Transverse colon (tissue), 4 donors: ENCODE results near the gene HOXD1. TPM values are rescaled to one million over a fixed set of nuclear protein-coding genes. Genes with fewer than 3 reads are reported as not detected.

Experiments
- DNase-seq: peaks from one replicate; pipeline ENCODE4 v3.0.0-alpha.2; 2019
- H3K27ac ChIP-seq, 4 donors: fragments of 200-600 bp; sonication (generic); 2 replicates each; pipeline ENCODE4 v1.5.1; 2016 to 2018; ENCODE audit warnings: inconsistent platforms in 4 of 4
- H3K27me3 ChIP-seq: fragments of 200-600 bp; sonication (generic); 2 replicates; pipeline ENCODE4 v1.5.1; 2017; ENCODE audit warnings: inconsistent platforms
- H3K36me3 ChIP-seq, 4 donors: fragments of 200-600 bp; sonication (generic); 2 replicates each; pipeline ENCODE4 v1.5.1; 2017 to 2019; ENCODE audit warnings: inconsistent platforms in 4 of 4
- H3K4me1 ChIP-seq, 4 donors: fragments of 200-600 bp; sonication (generic); 2 replicates each; pipeline ENCODE4 v1.5.1; 2017 to 2020; ENCODE audit warnings: inconsistent platforms in 4 of 4
- H3K4me3 ChIP-seq, 4 donors: fragments of 200-600 bp; sonication (generic); 1 replicate in 1 of 4; 2 replicates in 3 of 4; pipeline versions ENCODE4 v1.5.1 to v1.6.1; 2017 to 2019; ENCODE audit warnings: inconsistent platforms in 4 of 4
- H3K9me3 ChIP-seq, 2 donors: fragments of 200-600 bp; sonication (generic); 2 replicates each; pipeline ENCODE4 v1.5.1; 2017 to 2019; ENCODE audit warnings: inconsistent platforms in 2 of 2
- CTCF ChIP-seq, 5 experiments: fragments of 200-600 bp in 3 of 5; fragments of 450-650 bp in 2 of 5; sonication (generic) in 3 of 5; IDR thresholded peaks; 1 replicate in 2 of 5; 2 replicates in 3 of 5; pipeline ENCODE4 v1.5.1; 2016 to 2017; ENCODE audit warnings: antibody characterized with exemption in 5 of 5, inconsistent platforms in 3 of 5, mild to moderate bottlenecking in 2 of 5, moderate library complexity in 1 of 5
- EP300 ChIP-seq: sonication (generic); formaldehyde crosslinking; IDR thresholded peaks from one replicate; pipeline ENCODE4 v1.6.1; 2017; ENCODE audit warnings: antibody characterized with exemption, low read depth
- POLR2A ChIP-seq: fragments of 450-650 bp; IDR thresholded peaks from one replicate; pipeline ENCODE4 v1.6.1; 2016; ENCODE audit warnings: antibody characterized with exemption, mild to moderate bottlenecking, moderate library complexity
- POLR2AphosphoS5 ChIP-seq, 3 donors: sonication (generic); formaldehyde crosslinking; IDR thresholded peaks; one replicate each; pipeline ENCODE4 v1.6.1; 2016; ENCODE audit warnings: antibody characterized with exemption in 3 of 3
- WGBS, 2 donors: methylation state at CpG; one replicate each; pipeline ENCODE4 v1.1.5; 2018; ENCODE audit warnings: low coverage in 1 of 2; 5-methylcytosine and 5-hydroxymethylcytosine counted together
- in situ Hi-C, 4 donors: fragments of 200-750 bp; cut with MboI; loops; one replicate each; pipeline versions ENCODE4 v1.15.0 to v1.15.1; 2017; ENCODE audit warnings: low sequenced_read_pairs in 3 of 4, low pct_ligation_motif_present in 1 of 4, low pct_unique_long_range_greater_than_20kb in 1 of 4
- intact Hi-C: fragments of 100-400 bp; cut with DNase I; formaldehyde crosslinking; loops from one replicate; pipeline ENCODE4 v1.15.1; 2023; ENCODE audit warnings: low total_unique reads
- total RNA-seq, 4 donors: library from RNA; depleted of rRNA; stranded (reverse); fragments of >200 nt; gene quantifications; one replicate each; pipeline ENCODE4 v1.1.0, GENCODE V29; 2016

HOXD1 gene
- total RNA-seq, 4 donors from 2014 or later = 4.1 to 12.9 (median 4.5) TPM

GRCh38 chr2:176212276-176212675, 23.8 kb downstream of the HOXD1 start:
- intact Hi-C loops (no loop called here), in situ Hi-C loops (no loop called here)
- no peak for DNase-seq
- H3K9me3 ChIP-seq = no peaks in the 10 kb centered on the region
- H3K36me3 ChIP-seq = no peaks in the 10 kb centered on the region
- no peaks in the 10 kb centered on the region for H3K4me1 ChIP-seq
- no peak overlapping the region for H3K27ac ChIP-seq
- no peak overlapping the region for H3K4me3 ChIP-seq
- no peaks in the 10 kb centered on the region for H3K27me3 ChIP-seq
- TF ChIP-seq CTCF (IDR thresholded peaks at IDR 0.05) = no peak
- no peak for TF ChIP-seq POLR2A
- TF ChIP-seq EP300 = no peak
- TF ChIP-seq POLR2AphosphoS5 (IDR thresholded peaks at IDR 0.05) = no peak

- in situ Hi-C loops (no loop called here), intact Hi-C loops (no loop called here)
- DNase-seq = no peak
- H3K27me3 ChIP-seq = no peaks in the 10 kb centered on the region
- WGBS, 2 donors = 60 to 62% methylated on average over 1 of the region's 1 CpG
- TF ChIP-seq CTCF (IDR thresholded peaks at IDR 0.05) = no peak
- TF ChIP-seq POLR2AphosphoS5 (IDR thresholded peaks at IDR 0.05) = no peak
- TF ChIP-seq EP300 = no peak
- TF ChIP-seq POLR2A = no peak
- no peaks in the 10 kb centered on the region for H3K4me1 ChIP-seq
- no peaks in the 10 kb centered on the region for H3K36me3 ChIP-seq
- no peak overlapping the region for H3K4me3 ChIP-seq
- no peak overlapping the region for H3K27ac ChIP-seq
- no peaks in the 10 kb centered on the region for H3K9me3 ChIP-seq
Measured at GRCh38 chr2:176213406-176213805, 24.9 kb downstream of the HOXD1 start.

DNA sequence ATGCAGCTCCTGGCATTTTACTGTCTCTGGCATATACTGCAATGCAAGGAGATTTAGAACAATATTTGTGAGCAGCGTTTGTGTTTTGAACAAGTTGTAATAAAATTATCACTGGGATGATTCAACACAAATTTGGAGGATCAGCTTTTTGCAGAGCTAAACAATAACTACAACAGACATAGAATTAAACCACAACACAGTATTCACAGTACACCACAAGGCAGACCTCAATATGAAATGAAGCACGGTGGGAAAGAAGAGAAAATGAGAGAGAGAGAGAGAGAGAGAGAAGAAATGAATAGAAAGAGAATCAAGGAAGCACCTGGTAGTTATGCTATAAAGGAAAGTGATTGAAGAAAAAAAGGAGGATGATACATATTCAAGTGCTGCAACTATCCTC, 39.4 kb downstream of the HOXD1 start:
- Histone ChIP-seq H3K4me3 (no peak overlapping the region), H3K4me1 (no peaks in the 10 kb centered on the region), H3K9me3 (no peaks in the 10 kb centered on the region), H3K27ac (no peak overlapping the region), H3K27me3 (peaks cover 20% of the 10 kb centered on the region), H3K36me3 (no peaks in the 10 kb centered on the region)
- TF ChIP-seq CTCF (IDR thresholded peaks at IDR 0.05) = no peak
- no peak for TF ChIP-seq POLR2AphosphoS5 (IDR thresholded peaks at IDR 0.05)
- no peak for TF ChIP-seq EP300
- no peak for TF ChIP-seq POLR2A
- in situ Hi-C loops = no loop called here
- DNase-seq = no peak
- WGBS, 2 donors = 68 to 79% methylated on average over 2 of the region's 2 CpGs
- intact Hi-C loops = no loop called here

DNA sequence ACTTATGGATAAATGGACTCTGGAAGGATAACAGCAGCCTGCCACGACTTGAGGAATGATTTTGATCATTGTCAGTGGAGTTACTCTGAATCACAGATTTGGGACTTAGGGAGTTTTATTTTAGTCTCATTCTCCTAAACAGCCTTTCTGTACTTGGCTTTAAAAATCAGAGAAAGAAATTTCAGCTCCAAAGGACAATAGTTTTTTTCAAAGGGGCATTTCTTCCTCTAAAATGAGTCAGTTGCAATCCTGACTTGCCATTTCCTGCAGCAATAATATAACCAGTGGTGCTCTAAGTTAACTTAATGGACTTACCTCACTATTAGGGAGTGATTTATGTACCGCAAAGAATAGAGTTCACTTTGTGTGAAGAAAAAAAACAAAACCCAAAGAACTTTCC, 45.7 kb downstream of the HOXD1 start:
- no peak for DNase-seq
- intact Hi-C loops (no loop called here), in situ Hi-C loops (no loop called here)
- H3K27me3 ChIP-seq = peaks cover 5% of the 10 kb centered on the region
- H3K4me1 ChIP-seq = no peaks in the 10 kb centered on the region
- WGBS, 2 donors = 55 to 61% methylated on average over 2 of the region's 2 CpGs
- H3K36me3 ChIP-seq = no peaks in the 10 kb centered on the region
- no peak overlapping the region for H3K27ac ChIP-seq
- H3K4me3 ChIP-seq = no peak overlapping the region
- TF ChIP-seq EP300 = no peak
- TF ChIP-seq POLR2A = no peak
- H3K9me3 ChIP-seq = no peaks in the 10 kb centered on the region

DNA sequence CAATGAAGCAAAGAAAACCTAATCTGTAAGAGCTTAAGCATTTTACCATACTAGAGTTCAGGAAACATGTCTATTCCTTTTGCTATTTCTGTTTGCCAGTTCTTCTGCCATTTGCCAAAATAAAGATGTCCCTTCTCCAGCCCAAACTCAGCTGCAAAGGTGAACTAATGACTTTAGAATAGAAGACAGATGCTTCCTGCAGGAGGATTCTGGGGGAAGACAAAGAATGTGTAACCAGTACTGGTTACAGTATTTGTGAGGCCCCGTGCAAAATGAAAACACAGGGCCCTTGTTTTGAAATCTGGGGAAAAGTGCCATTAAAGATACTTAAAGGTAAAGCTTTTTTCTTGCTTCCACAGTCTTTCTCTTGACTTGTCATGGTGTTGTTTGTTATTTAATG, 46.5 kb downstream of the HOXD1 start:
- Histone ChIP-seq H3K9me3 (no peaks in the 10 kb centered on the region), H3K4me1 (no peaks in the 10 kb centered on the region), H3K27me3 (peaks cover 5% of the 10 kb centered on the region), H3K27ac (no peak overlapping the region), H3K4me3 (no peak overlapping the region), H3K36me3 (no peaks in the 10 kb centered on the region)
- in situ Hi-C loops = no loop called here
- DNase-seq = no peak
- WGBS, 2 donors = 38 to 44% methylated on average over 1 of the region's 1 CpG
- intact Hi-C loops = no loop called here
- TF ChIP-seq POLR2A (no peak), POLR2AphosphoS5 (IDR thresholded peaks at IDR 0.05) (no peak), EP300 (no peak), CTCF (IDR thresholded peaks at IDR 0.05) (no peak)
